Endothelial cell of umbilical vein (primary cell): ENCODE data around the gene NFYC. TPM values are rescaled to one million over a fixed set of nuclear protein-coding genes. Genes with fewer than 3 reads are reported as not detected.

Experiments used
- BruUV-seq: library from RNA; stranded (reverse); fragments of 400-500 nt; replicated peaks from 2 replicates; lab custom pipeline; 2021; lab: Mats Ljungman, UMichigan
- CTCF ChIA-PET: fragments of 300-600, 350-600 bp; sonication (Branson Sonifier 250); formaldehyde crosslinking; loops from one replicate; lab custom pipeline; 2021; ENCODE audit warnings: antibody characterized with exemption, inconsistent platforms; lab: Charles Lee
- POLR2A ChIA-PET: fragments of 300-600, 350-600 bp; sonication (Branson Sonifier 250); formaldehyde crosslinking; loops from one replicate; lab custom pipeline; 2021; ENCODE audit warnings: antibody characterized with exemption, inconsistent platforms; lab: Charles Lee
- DNase-seq: peaks from one replicate; pipeline ENCODE4 v3.0.0-alpha.2; 2011; ENCODE audit warnings: low read depth, low spot score
- FAIRE-seq: peaks from 2 replicates; lab custom pipeline; 2011; peaks lifted over from hg19 to GRCh38; lab: Jason Lieb, UNC
- H2AFZ ChIP-seq: 2 replicates; pipeline ENCODE4 v1.6.0; 2012; ENCODE audit warnings: low read depth, low read length, control low read depth, inconsistent platforms
- H3K27ac ChIP-seq: 2 replicates; pipeline ENCODE4 v1.5.1; 2011; ENCODE audit warnings: low read depth, mild to moderate bottlenecking, control low read depth, low read length, moderate library complexity; ENCODE audit not compliant: insufficient read depth
- H3K27me3 ChIP-seq, 2 experiments: 2 replicates each; pipeline versions ENCODE4 v1.6.0 to v1.6.1; 2011; ENCODE audit warnings: low read length in 2 of 2, mixed read lengths in 1 of 2; ENCODE audit not compliant: control insufficient read depth in 2 of 2, insufficient read depth in 2 of 2
- H3K36me3 ChIP-seq, 2 experiments: 2 replicates in 1 of 2; 3 replicates in 1 of 2; pipeline ENCODE4 v1.5.1; 2011; ENCODE audit warnings: low read length in 2 of 2, mild to moderate bottlenecking in 1 of 2, moderate library complexity in 1 of 2; ENCODE audit not compliant: control insufficient read depth in 2 of 2, insufficient read depth in 2 of 2; ENCODE audit errors: extremely low read depth in 1 of 2
- H3K4me1 ChIP-seq: 3 replicates; pipeline ENCODE4 v1.5.1; 2011; ENCODE audit warnings: mild to moderate bottlenecking, low read length; ENCODE audit not compliant: control insufficient read depth, insufficient read depth; ENCODE audit errors: extremely low read depth
- H3K4me2 ChIP-seq: 2 replicates; pipeline ENCODE4 v1.6.1; 2011; ENCODE audit warnings: low read length, control low read depth, mixed read lengths; ENCODE audit not compliant: insufficient read depth
- H3K4me3 ChIP-seq, 3 experiments: fragments of 200-600 bp in 1 of 3; sonication (generic), shearing (Covaris generic) in 1 of 3; replicated peaks in 1 of 3; 2 replicates each; pipeline ENCODE4 v1.5.1; 2011 to 2016; ENCODE audit warnings: control low read depth in 3 of 3, low read length in 3 of 3, mild to moderate bottlenecking in 2 of 3, inconsistent platforms in 1 of 3, low read depth in 1 of 3, moderate library complexity in 1 of 3; ENCODE audit not compliant: insufficient read depth in 1 of 3
- H3K79me2 ChIP-seq: 2 replicates; pipeline ENCODE4 v1.6.0; 2012; ENCODE audit warnings: low read length, inconsistent platforms; ENCODE audit not compliant: control insufficient read depth, insufficient read depth
- H3K9ac ChIP-seq: replicated peaks from 2 replicates; pipeline ENCODE3; 2011; ENCODE audit warnings: low read length, control low read depth; ENCODE audit not compliant: insufficient read depth; ENCODE audit errors: extremely low read depth
- H3K9me1 ChIP-seq: replicated peaks from 3 replicates; pipeline ENCODE4 v1.6.0; 2011; ENCODE audit warnings: mild to moderate bottlenecking, low read length; ENCODE audit not compliant: control insufficient read depth, insufficient read depth; ENCODE audit errors: extremely low read depth
- H3K9me3 ChIP-seq: replicated peaks from 2 replicates; pipeline ENCODE4 v1.5.1; 2012; ENCODE audit warnings: low read length, inconsistent platforms; ENCODE audit not compliant: control insufficient read depth, insufficient read depth
- H4K20me1 ChIP-seq: replicated peaks from 2 replicates; pipeline ENCODE3; 2011; ENCODE audit warnings: mild to moderate bottlenecking, low read length; ENCODE audit not compliant: control insufficient read depth, insufficient read depth; ENCODE audit errors: extremely low read depth
- CTCF ChIP-seq, 2 donors: IDR thresholded peaks; 1 replicate in 1 of 2; 2 replicates in 1 of 2; pipeline ENCODE4 v1.5.1; 2011; ENCODE audit warnings: low read length in 2 of 2, mild to moderate bottlenecking in 2 of 2, moderate library complexity in 2 of 2, control low read depth in 1 of 2, inconsistent platforms in 1 of 2, low read depth in 1 of 2; ENCODE audit not compliant: insufficient read depth in 1 of 2; ENCODE audit errors: extremely low read depth in 1 of 2
- EZH2 ChIP-seq: IDR thresholded peaks from 2 replicates; pipeline ENCODE4 v1.6.1; 2012; ENCODE audit warnings: borderline replicate concordance, low read depth, mild to moderate bottlenecking, moderate library complexity, low read length, inconsistent platforms; ENCODE audit not compliant: severe bottlenecking
- FOS ChIP-seq: IDR thresholded peaks from 2 replicates; pipeline ENCODE4 v1.6.1; 2011; ENCODE audit warnings: mild to moderate bottlenecking, low read length, moderate library complexity, borderline replicate concordance; ENCODE audit not compliant: insufficient read depth
- GATA2 ChIP-seq: IDR thresholded peaks from 2 replicates; pipeline ENCODE4 v1.7.0; 2011; ENCODE audit warnings: low read depth, mild to moderate bottlenecking, moderate library complexity, mixed read lengths, low read length; ENCODE audit not compliant: insufficient read length, insufficient read depth
- JUN ChIP-seq: IDR thresholded peaks from 2 replicates; pipeline ENCODE4 v1.6.1; 2011; ENCODE audit warnings: borderline replicate concordance, low read depth; ENCODE audit not compliant: insufficient read length, insufficient read depth
- MYC ChIP-seq: IDR thresholded peaks from one replicate; pipeline ENCODE4 v1.6.1; 2011; ENCODE audit warnings: mild to moderate bottlenecking, low read depth, low read length
- POLR2A ChIP-seq: IDR thresholded peaks from 2 replicates; pipeline ENCODE4 v1.6.1; 2012; ENCODE audit warnings: low read depth, mild to moderate bottlenecking, control low read depth, low read length
- POLR2AphosphoS5 ChIP-seq: IDR thresholded peaks from 2 replicates; pipeline ENCODE4 v1.6.1; 2012; ENCODE audit warnings: low read depth, mild to moderate bottlenecking, control low read depth, low read length, moderate library complexity; ENCODE audit not compliant: insufficient read depth
- dilution Hi-C: fragments of 300-500 bp; cut with MboI; formaldehyde crosslinking; loops from one replicate; pipeline ENCODE4 v1.15.0; 2019; ENCODE audit warnings: low sequenced_read_pairs; ENCODE audit not compliant: extremely low pct_ligation_motif_present
- intact Hi-C: fragments of 100-400 bp; cut with micrococcal nuclease; formaldehyde crosslinking; loops from one replicate; pipeline ENCODE4 v1.10.0; 2022
- polyA plus RNA-seq, 4 experiments: library from polyadenylated mRNA; depleted of rRNA in 3 of 4; stranded (reverse) in 3 of 4; unstranded in 1 of 4; fragments of >200 nt; gene quantifications; 2 replicates each; pipeline versions ENCODE4 v1.2.1 to v1.2.3, GENCODE V29; 2011 to 2012; ENCODE audit warnings: missing spikeins in 1 of 4
- total RNA-seq: library from RNA; stranded (reverse); gene quantifications from 2 replicates; pipeline ENCODE4 v1.2.3, GENCODE V29; 2021
- TF ChIP-seq, protein P1 (sequence below): IDR thresholded peaks from 2 replicates; pipeline ENCODE4 v1.6.1; 2011; ENCODE audit not compliant: insufficient read depth, insufficient read length

Gene NFYC
- total and polyA plus RNA-seq, 2 donors (not counting 3 experiments of a cell fraction or from before 2014, with no cell fraction given) = 51.1 to 81.7 TPM

GRCh38 chr1:40692429-40692895 lies 958 bp downstream of the NFYC start:
- Histone ChIP-seq H3K79me2 (peaks cover 53% of the 10 kb centered on the region), H4K20me1 (no peaks in the 10 kb centered on the region), H3K27ac (peak overlapping the region; percentile 68), H3K9me1 (no peaks in the 10 kb centered on the region), H3K4me1 (peaks cover 19% of the 10 kb centered on the region), H3K9ac (peak overlapping the region; percentile 96), H3K9me3 (no peaks in the 10 kb centered on the region), H3K36me3 (no peaks in the 10 kb centered on the region), H2AFZ (peak overlapping the region; percentile 68), H3K27me3 (no peaks in the 10 kb centered on the region), H3K4me3 (peak overlapping the region; percentile 34 to 95 (median 76)), H3K4me2 (peak overlapping the region; percentile 95)
- DNase-seq (no peak), FAIRE-seq (no peak)
- no peak for TF ChIP-seq CTCF (IDR thresholded peaks at IDR 0.05; ENCODE audit: extremely low read depth in 1 of 2, insufficient read depth in 1 of 2, low read depth in 1 of 2, low read length in 2 of 2)
- no peak for TF ChIP-seq MYC
- no peak for TF ChIP-seq POLR2AphosphoS5
- TF ChIP-seq, protein P1, sequence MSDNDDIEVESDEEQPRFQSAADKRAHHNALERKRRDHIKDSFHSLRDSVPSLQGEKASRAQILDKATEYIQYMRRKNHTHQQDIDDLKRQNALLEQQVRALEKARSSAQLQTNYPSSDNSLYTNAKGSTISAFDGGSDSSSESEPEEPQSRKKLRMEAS = no peak
- no peak for TF ChIP-seq POLR2A
- no peak for TF ChIP-seq JUN
- no peak for TF ChIP-seq GATA2
- TF ChIP-seq EZH2 = no peak
- TF ChIP-seq FOS = no peak
- intact Hi-C loops = loop anchor here (1.0 to 5.0 kb wide), 3 partner anchors 17 to 155 kb away; no protein-coding TSS in a partner anchor
- dilution Hi-C loops = no loop called here
- no TSS peak for BruUV-seq
- ChIA-PET POLR2A (interaction anchor here (1.2 to 2.0 kb wide), 2 partner anchors 11 to 161 kb away, joined by 3 to 14 read pairs; partner anchors contain the start of gene ZNF684), CTCF (interaction anchor here (1.0 to 2.7 kb wide), 6 partner anchors 11 to 260 kb away, joined by 3 to 18 read pairs (median 11); no protein-coding TSS in a partner anchor)
